Stomach (tissue), 9 donors: ENCODE data around the gene PIPOX. TPM values are rescaled to one million over a fixed set of nuclear protein-coding genes. Genes with fewer than 3 reads are reported as not detected.

Experiments used
- DNase-seq, 2 donors: peaks; one replicate each; pipeline versions ENCODE4 v3.0.0 to v3.0.0-alpha.2; 2013 to 2019
- H3K27ac ChIP-seq, 5 donors: fragments of 200-600 bp in 4 of 5; sonication (generic) in 4 of 5; one replicate each; pipeline ENCODE4 v1.5.1; 2013 to 2019; ENCODE audit warnings: mild to moderate bottlenecking in 1 of 5, moderate library complexity in 1 of 5
- H3K27me3 ChIP-seq, 3 donors: fragments of 200-600 bp; sonication (generic); one replicate each; pipeline ENCODE4 v1.5.1; 2017 to 2019; ENCODE audit warnings: mixed run types in 1 of 3
- H3K36me3 ChIP-seq, 4 donors: fragments of 200-600 bp; sonication (generic); 1 replicate in 3 of 4; 2 replicates in 1 of 4; pipeline ENCODE4 v1.5.1; 2016 to 2019
- H3K4me1 ChIP-seq, 4 donors: fragments of 200-600 bp; sonication (generic); one replicate each; pipeline ENCODE4 v1.5.1; 2016 to 2019
- H3K4me3 ChIP-seq, 4 donors: fragments of 200-600 bp; sonication (generic) in 3 of 4; one replicate each; pipeline ENCODE4 v1.5.1; 2016 to 2019; ENCODE audit warnings: mild to moderate bottlenecking in 1 of 4
- H3K9me3 ChIP-seq, 4 donors: fragments of 200-600 bp; sonication (generic); one replicate each; pipeline ENCODE4 v1.5.1; 2016 to 2019
- CTCF ChIP-seq, 7 experiments: fragments of 450-650 bp in 4 of 7; fragments of 200-600 bp in 3 of 7; sonication (generic) in 3 of 7; IDR thresholded peaks; one replicate each; pipeline ENCODE4 v1.5.1; 2016 to 2019; ENCODE audit warnings: antibody characterized with exemption in 7 of 7, control low read depth in 2 of 7, mild to moderate bottlenecking in 1 of 7
- EP300 ChIP-seq: sonication (generic); formaldehyde crosslinking; IDR thresholded peaks from one replicate; pipeline ENCODE4 v1.6.1; 2017; ENCODE audit warnings: antibody characterized with exemption
- POLR2A ChIP-seq, 4 donors: fragments of 450-650 bp; IDR thresholded peaks; one replicate each; pipeline ENCODE4 v1.6.1; 2016; ENCODE audit warnings: antibody characterized with exemption in 4 of 4, control low read depth in 2 of 4, mild to moderate bottlenecking in 1 of 4, moderate library complexity in 1 of 4
- POLR2AphosphoS5 ChIP-seq, 3 donors: sonication (generic); formaldehyde crosslinking; IDR thresholded peaks; one replicate each; pipeline ENCODE4 v1.6.1; 2016; ENCODE audit warnings: antibody characterized with exemption in 3 of 3
- WGBS, 5 donors: extraction: QIAGEN DNeasy Blood & Tissue Kit in 3 of 5; methylation state at CpG; one replicate each; pipeline versions ENCODE4 v1.1.5 to v1.1.7; 2013 to 2018; 5-methylcytosine and 5-hydroxymethylcytosine counted together
- intact Hi-C: fragments of 100-400 bp; cut with DNase I; formaldehyde crosslinking; loops from one replicate; pipeline ENCODE4 v1.15.1; 2023; ENCODE audit warnings: low total_unique reads
- polyA plus RNA-seq, 3 donors: library from polyadenylated mRNA; stranded (reverse); fragments of 200-250 nt; gene quantifications; one replicate each; pipeline ENCODE4 v1.2.3, GENCODE V29; 2013
- total RNA-seq, 5 donors: library from RNA; depleted of rRNA; stranded (reverse); fragments of >200 nt; gene quantifications; one replicate each; pipeline versions ENCODE4 v1.1.0 to v1.2.3, GENCODE V29; 2014 to 2016
- donor health status: healthy with polysubstance abuse.
- donor health status: Bipolar disorder and iron deficiency.
- donor health status: healthy.

Gene PIPOX
- total and polyA plus RNA-seq, 8 donors, result 0.31 to 13.8 (median 1.8) TPM; not detected in 1

- Histone ChIP-seq H3K4me1 (peaks cover 0 to 15% (median 9%) of the 10 kb centered on the region in 4 donors), H3K27ac (no peak overlapping the region), H3K36me3 (no peaks in the 10 kb centered on the region), H3K27me3 (no peaks in the 10 kb centered on the region), H3K4me3 (no peak overlapping the region), H3K9me3 (no peaks in the 10 kb centered on the region)
- intact Hi-C loops, result no loop called here
- DNase-seq, result no peak
- no peak for TF ChIP-seq POLR2A (IDR thresholded peaks at IDR 0.05)
- WGBS, 5 donors, result 85 to 93% (median 93%) methylated on average over 3 of the region's 3 CpGs
Measured at GRCh38 chr17:29043539-29044145, 701 bp downstream of the PIPOX start.

- WGBS, 5 donors, result 74 to 94% (median 90%) methylated on average over 2 to 4 of the region's 4 CpGs
- H3K9me3 ChIP-seq, result no peaks in the 10 kb centered on the region
- intact Hi-C loops, result no loop called here
- no peak overlapping the region for H3K4me3 ChIP-seq
- no peak for DNase-seq
- no peak overlapping the region for H3K27ac ChIP-seq
- no peaks in the 10 kb centered on the region for H3K27me3 ChIP-seq
- TF ChIP-seq POLR2AphosphoS5 (IDR thresholded peaks at IDR 0.05) (no peak), CTCF (IDR thresholded peaks at IDR 0.05) (no peak), EP300 (no peak), POLR2A (IDR thresholded peaks at IDR 0.05) (no peak)
- no peaks in the 10 kb centered on the region for H3K36me3 ChIP-seq
- H3K4me1 ChIP-seq, result peaks cover 0 to 12% (median 9%) of the 10 kb centered on the region in 4 donors
Measured at GRCh38 chr17:29045026-29045425, 2.1 kb downstream of the PIPOX start.

DNA sequence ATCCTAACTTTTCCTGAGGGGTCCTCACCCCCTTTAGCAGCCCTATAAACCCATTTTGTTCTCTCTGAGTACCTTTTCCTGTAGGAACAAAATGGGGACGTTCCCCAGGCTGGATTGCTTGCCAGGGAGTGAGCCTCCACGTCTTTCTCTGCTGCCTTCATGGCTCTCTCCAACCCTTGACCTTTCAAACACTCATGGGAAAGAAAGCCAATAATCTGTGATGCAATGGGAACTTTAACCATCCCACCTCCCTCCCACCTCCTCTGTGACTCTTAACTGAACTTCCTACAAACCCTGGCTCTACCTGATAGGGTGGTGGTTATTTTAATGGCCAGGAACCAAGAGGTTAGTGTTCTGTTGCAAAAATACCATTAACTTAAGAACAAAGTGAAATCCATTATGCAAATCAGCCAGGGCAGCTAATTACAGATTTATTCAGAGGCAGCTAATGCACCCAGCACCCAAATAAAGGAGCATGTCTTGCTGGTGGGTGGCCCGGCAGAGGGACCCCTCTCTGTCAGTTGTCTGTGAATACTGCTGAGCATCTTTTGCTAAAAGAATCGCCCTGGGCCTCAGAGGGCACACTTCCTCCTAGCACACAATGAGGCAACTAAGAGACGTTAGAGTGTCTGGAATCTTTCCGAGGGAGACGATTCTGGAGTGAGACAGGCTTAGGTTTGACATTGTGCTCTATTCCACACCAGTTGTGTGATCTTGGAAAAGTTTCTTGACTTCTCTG lies 3.0 kb downstream of the PIPOX start:
- TF ChIP-seq POLR2AphosphoS5 (IDR thresholded peaks at IDR 0.05) (no peak), CTCF (IDR thresholded peaks at IDR 0.05) (no peak), EP300 (no peak), POLR2A (IDR thresholded peaks at IDR 0.05) (no peak)
- 69 to 75% (median 71%) methylated on average over 7 of the region's 7 CpGs for WGBS, 5 donors
- intact Hi-C loops, result no loop called here

DNA sequence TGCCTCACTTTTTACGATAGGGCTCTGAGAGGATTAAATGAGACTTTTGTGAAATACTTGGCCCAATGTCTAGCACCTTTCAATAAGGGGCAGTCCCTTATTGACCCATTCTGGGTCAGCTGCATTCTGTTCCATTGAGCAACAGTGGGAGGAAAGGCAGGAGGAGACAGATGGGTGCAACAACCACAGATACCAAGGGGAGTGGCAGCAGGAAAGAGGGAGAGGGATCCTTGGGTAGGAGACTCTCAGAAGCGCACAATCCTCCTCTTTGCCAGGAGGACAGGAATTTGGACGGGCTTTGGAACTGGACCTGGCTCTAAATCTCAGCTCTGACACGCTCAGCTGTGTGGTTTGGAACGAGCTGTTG lies 3.5 kb downstream of the PIPOX start:
- WGBS, 5 donors, result 77 to 90% (median 85%) methylated on average over 5 of the region's 5 CpGs
- peaks cover 0 to 12% (median 9%) of the 10 kb centered on the region in 4 donors for H3K4me1 ChIP-seq
- H3K27ac ChIP-seq, result no peak overlapping the region
- intact Hi-C loops, result no loop called here
- H3K36me3 ChIP-seq, result no peaks in the 10 kb centered on the region
- no peaks in the 10 kb centered on the region for H3K9me3 ChIP-seq
- H3K27me3 ChIP-seq, result no peaks in the 10 kb centered on the region
- H3K4me3 ChIP-seq, result no peak overlapping the region
- TF ChIP-seq CTCF (IDR thresholded peaks at IDR 0.05) (no peak), EP300 (no peak), POLR2A (IDR thresholded peaks at IDR 0.05) (no peak), POLR2AphosphoS5 (IDR thresholded peaks at IDR 0.05) (no peak)
- DNase-seq, result no peak

More for the DNA sequence above, 3.0 kb downstream of the PIPOX start:
- no peak for DNase-seq
- no peaks in the 10 kb centered on the region for H3K9me3 ChIP-seq
- peaks cover 0 to 12% (median 9%) of the 10 kb centered on the region in 4 donors for H3K4me1 ChIP-seq
- H3K36me3 ChIP-seq, result no peaks in the 10 kb centered on the region
- H3K27me3 ChIP-seq, result no peaks in the 10 kb centered on the region
- H3K4me3 ChIP-seq, result no peak overlapping the region
- H3K27ac ChIP-seq, result no peak overlapping the region
